Ovary (tissue), 3 donors: Measurements from ENCODE around the gene SSBP2.

ENCODE experiments used
- POLR2A ChIP-seq: fragments of 450-650 bp; IDR thresholded peaks from one replicate; pipeline ENCODE4 v1.6.1; 2017; ENCODE audit warnings: antibody characterized with exemption, mild to moderate bottlenecking, moderate library complexity
- TF ChIP-seq, protein P1 (sequence below), 3 donors: fragments of 450-650 bp in 2 of 3; fragments of 200-600 bp in 1 of 3; IDR thresholded peaks; one replicate each; pipeline versions ENCODE4 v1.5.1 to v1.8.0; 2016 to 2022; ENCODE audit warnings: antibody characterized with exemption in 3 of 3, mild to moderate bottlenecking in 1 of 3
- donor health status: DM: no; HTN: no; CAD: no.

DNA sequence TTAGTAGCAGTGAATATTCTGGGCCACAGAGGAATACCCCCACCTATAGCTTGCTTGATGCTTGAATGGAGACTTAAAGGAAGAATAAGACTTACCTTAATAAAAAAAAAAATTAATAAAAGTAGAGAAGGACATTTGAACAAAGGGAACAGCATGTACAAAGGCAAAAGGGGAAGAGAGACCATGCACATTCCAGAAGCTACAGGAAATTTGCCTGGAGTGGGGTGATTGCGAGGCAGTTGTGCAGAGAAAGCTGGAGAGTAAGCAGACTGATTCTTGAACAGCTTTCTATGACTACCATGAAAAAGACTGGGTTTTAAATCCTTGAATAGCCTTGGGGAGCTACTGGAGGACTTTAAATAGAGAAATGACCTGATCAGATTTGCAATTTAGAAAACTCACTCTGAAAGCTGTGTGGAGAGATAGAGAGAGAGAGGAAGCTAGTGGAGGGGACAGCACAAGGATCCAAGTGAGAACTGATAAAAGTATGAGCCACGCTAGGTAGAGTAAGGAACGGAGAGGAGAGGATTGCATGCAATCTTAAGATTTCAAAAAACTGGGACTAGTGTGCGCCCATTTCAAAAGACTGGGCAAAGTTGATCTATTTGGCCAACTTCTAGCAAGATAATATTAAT lies 12.5 kb upstream of the SSBP2 start:
- TF ChIP-seq POLR2A = no peak
- TF ChIP-seq, protein P1, sequence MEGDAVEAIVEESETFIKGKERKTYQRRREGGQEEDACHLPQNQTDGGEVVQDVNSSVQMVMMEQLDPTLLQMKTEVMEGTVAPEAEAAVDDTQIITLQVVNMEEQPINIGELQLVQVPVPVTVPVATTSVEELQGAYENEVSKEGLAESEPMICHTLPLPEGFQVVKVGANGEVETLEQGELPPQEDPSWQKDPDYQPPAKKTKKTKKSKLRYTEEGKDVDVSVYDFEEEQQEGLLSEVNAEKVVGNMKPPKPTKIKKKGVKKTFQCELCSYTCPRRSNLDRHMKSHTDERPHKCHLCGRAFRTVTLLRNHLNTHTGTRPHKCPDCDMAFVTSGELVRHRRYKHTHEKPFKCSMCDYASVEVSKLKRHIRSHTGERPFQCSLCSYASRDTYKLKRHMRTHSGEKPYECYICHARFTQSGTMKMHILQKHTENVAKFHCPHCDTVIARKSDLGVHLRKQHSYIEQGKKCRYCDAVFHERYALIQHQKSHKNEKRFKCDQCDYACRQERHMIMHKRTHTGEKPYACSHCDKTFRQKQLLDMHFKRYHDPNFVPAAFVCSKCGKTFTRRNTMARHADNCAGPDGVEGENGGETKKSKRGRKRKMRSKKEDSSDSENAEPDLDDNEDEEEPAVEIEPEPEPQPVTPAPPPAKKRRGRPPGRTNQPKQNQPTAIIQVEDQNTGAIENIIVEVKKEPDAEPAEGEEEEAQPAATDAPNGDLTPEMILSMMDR (IDR thresholded peaks at IDR 0.05) = no peak
